GM18507 (cell line): Measurements from ENCODE around the gene TRAPPC6A.

Experiments
- DNase-seq: peaks from one replicate; pipeline ENCODE4 v3.0.0; 2011; ENCODE audit warnings: low read depth; ENCODE audit not compliant: insufficient read length; ENCODE audit errors: extremely low spot score
- FAIRE-seq: peaks from 2 replicates; lab custom pipeline; 2011; peaks lifted over from hg19 to GRCh38; lab: Jason Lieb, UNC

Gene TRAPPC6A

DNA sequence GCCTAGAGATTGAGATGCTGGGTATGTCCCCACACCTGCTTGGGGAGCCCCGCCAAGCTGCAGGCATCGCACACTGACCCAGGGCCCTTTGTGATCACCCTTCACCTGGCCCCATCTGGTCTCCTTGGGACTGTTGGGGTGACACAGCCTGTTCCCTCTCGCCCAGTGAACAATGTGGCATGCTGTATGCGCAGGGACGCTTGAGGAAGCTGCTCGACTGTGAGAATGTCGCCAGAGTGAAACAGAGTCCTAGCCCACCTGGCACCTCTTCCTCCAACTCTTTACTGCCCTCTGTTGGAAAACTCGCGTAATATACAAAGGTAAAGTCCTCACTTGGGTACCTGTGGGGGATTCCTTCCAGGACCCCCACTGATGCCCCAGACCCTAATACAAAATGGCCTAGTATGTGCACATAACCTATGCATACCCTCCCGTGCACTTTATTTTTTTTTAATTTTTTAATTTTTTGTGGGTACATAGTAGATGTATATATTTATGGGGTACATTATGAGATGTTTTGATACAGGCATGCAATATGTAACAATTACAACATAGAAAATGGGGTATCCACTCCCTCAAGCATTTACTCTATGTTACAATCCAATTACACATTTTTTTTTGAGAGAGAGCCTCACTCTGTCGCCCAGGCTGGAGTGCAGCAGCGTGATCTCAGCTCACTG is 9.5 kb upstream of the TRAPPC6A start:
- peak; percentile 47 for DNase-seq
- FAIRE-seq = peak; percentile 54

DNA sequence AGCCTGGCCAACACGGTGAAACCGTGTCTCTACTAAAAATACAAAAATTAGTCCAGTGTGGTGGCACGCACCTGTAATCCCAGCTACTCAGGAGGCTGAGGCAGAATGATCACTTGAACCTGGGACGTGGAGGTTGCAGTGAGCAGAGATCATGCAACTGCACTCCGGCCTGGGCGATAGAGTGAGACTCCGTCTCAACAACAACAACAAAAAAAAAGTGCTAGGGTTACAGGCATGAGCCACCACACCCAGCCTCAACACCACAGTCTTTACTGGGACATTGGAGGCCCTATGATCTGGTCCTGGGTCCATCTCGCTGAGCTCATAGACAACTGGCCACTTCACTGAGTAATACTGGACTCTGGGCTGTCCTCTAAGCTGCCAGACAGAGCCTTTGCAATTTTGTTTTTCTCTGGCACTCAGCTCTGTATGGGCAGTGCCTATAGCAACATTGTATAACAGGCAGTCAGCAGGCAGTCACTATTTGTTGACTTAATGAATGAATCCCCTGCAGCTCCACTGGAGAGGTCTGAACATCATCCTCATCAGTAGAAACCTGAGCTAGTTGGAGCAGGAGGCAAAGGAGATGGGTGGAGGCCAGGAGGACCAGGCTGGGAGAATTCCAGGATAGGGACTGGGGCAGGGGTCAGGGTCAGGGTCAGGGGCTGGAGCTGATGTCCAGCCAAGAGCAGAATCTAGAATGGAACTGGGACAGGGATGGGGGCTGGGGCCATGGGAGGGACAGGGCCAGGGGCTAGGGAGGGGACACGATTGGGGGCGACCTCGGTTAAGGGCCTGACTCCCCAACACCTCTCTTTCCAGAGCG is 8.7 kb upstream of the TRAPPC6A start:
- no peak for FAIRE-seq
- DNase-seq = no peak

DNA sequence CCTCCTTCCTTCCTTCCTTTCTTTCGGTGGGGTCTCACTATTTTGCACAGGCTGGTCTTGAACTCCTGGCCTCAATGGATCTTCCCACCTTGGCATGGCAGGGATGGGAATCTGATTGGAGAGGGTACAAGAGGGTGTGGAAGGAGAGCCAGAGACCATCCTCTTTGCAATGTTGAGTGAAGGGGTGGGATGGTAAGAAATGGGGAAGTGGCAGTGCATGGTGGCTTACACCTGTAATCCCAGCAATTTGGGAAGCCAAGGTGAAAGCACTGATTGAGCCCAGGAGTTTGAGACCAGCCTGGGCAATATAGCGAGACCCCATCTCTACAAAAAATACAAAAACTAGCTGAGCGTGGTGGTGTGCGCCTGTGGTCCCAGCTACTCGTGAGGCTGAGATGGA is 6.1 kb upstream of the TRAPPC6A start:
- no peak for DNase-seq
- FAIRE-seq = no peak

DNA sequence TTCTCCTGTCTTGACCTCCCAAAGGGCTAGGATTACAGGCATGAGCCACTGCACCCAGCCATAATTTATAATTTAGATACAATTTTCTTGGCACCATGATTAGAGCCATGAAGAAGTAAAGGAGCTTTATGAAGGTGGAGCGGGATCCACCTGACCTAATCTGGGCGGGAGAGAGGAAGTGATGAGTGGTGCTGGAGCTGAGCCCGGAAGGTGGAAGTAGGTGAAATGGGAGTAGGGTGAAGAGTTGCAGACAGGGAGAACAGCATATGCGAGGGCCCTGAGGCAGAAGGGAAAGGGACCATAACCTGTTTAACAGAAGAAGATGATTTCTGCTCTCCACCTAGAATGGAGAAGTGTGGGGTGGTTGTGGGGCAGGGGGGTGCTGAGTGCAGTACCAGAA is 4.7 kb upstream of the TRAPPC6A start:
- DNase-seq = no peak
- FAIRE-seq = no peak

DNA sequence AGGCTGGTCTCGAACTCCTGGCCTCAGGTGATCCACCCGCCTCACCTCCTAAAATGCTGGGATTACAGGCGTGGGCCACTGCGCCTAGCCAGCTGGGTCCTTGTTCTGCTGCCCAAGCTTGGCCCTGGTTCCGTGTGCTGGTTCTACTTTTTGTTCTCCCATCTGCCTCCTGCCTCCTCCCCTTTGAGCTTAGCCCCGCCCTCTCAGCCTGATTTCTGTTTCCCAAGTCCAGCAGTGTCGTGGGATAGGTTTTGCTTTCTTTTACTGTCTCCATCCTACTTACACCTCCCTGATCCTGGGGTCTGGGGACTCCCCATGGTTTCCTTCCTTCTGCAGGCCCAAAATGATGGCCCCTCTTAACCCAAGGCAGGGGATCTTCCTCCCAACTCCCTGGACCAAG is 2.9 kb upstream of the TRAPPC6A start:
- DNase-seq = no peak
- no peak for FAIRE-seq

DNA sequence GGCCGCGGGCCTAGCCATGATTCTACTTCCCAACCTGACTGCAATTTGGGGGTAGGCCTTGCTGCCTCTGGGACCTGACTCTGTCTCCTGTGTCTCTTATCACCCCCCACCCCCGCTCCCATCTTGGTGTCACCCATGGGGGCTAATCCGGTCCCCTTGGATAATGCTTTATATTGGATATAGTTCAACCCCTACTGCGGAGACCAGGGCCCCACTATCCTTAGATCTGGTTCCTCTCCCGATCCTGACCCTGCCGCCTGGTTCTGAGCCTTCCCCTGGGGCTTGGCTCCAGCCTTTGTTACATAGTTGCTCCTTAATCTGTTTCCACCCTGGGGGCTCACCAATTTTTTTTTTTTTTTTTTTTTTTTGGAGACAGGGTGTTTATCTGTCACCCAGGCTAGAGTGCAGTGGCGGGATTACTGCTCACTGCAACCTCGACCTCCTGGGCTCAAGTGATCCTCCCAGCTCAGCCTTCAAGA is 1.9 kb upstream of the TRAPPC6A start:
- FAIRE-seq (no peak), DNase-seq (no peak)

DNA sequence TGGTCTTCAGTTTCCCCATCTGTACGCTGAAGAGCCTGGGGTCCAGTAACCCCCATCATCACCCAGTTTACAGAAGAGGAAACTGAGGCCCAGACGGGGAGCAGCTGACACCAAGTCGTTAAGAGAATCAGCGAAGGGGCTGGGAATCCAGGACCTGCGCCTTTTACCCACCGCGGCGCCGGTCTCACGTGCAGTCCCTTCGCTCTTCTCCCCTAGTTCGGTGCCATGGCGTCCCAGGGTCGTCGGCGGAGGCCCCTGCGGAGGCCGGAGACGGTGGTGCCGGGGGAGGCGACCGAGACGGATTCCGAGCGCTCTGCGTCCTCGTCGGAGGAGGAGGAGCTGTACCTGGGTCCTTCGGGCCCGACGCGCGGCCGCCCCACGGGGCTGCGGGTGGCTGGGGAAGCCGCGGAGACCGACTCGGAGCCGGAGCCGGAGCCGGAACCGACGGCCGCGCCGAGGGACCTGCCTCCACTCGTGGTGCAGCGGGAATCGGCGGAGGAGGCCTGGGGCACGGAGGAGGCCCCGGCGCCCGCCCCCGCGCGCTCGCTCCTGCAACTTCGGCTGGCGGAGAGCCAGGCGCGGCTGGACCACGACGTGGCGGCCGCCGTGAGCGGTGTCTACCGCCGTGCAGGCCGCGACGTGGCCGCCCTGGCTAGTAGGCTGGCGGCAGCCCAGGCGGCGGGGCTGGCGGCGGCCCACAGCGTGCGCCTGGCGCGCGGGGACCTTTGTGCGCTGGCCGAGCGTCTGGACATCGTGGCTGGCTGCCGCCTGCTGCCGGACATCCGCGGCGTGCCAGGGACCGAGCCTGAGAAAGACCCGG is 1.2 kb upstream of the TRAPPC6A start:
- DNase-seq (no peak), FAIRE-seq (no peak)

DNA sequence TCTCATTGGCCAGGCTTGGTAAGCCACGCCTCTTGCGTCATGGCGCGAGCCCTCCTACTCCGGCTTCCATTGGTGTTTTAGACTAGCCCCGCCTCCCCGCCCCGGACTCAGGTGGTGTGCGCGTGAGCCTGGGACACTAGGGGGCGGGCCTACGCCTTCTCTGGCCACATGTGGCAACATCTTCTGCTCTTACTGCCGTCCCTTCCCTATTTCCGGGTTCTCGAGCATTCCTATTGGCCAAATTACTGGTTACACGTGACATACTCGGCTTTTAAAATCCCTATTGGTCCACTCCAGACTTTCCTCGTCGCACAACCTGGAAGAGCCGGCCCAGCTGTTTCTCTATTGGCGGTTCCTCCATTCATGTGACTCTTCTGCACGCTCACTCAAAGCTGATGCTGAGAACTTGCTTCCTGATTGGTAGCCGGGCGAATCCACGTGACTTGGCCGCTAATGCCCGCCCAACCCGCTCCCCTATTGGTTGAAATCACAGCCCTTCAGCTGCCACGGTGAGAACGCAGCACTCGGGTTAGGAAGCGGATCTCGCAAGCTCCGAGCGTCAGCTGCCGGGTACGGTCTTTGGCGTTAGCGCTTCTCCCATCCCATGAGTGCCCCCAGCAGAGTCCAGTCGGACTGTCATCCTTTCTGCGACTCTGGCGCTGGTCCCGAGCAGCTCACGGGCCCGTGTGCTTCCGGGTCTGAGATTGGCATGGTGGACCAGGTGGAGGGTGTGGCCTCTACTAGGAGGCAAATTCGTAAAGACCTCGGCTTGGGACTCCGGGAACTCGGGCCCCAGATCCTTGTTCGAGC is 430 bp upstream of the TRAPPC6A start, which contains the start of gene BLOC1S3:
Gene BLOC1S3, plus strand, starts transcription at position 523 of the 810 bp plus-strand sequence. CDS start 513 bp downstream, outside the sequence.
- DNase-seq = peak; percentile 94
- peak; percentile 99 for FAIRE-seq

DNA sequence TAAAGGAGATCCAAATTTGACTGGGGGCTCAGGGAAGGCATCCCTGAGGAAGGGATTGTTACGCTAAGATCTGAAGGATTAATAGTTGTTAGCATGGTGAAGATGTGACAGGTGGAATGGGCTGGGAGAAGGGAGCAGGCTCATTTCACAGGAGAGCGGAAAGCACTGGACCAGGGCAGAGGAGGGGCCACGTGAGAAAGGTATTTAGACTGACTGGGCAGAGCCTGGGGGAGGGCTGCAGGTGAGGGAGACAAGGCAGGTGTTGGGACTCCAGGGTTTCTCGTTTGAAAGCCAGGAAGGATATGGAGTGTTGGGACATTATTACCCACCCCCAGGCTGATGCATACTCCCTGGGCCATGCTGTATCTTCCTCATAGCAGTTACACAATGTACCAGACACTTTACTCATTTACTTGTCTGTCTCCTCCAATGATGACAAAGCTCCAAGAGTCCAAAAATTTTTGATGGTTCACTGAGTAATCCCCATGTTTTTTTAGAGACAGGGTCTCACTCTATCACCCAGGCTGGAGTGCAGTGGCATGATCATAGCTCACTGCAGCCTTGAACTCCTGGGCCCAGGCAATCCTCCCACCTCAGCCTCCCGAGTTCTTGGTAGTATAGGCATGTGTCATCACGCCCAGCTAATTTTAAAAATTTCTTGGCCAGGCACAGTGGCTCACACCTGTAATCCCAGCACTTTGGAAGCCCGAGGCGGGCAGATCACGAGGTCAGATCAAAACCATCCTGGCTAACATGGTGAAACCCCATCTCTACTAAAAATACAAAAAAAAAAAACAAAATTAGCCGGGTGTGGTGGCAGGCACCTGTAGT is 2.3 kb downstream of the TRAPPC6A start:
- FAIRE-seq (no peak), DNase-seq (no peak)

DNA sequence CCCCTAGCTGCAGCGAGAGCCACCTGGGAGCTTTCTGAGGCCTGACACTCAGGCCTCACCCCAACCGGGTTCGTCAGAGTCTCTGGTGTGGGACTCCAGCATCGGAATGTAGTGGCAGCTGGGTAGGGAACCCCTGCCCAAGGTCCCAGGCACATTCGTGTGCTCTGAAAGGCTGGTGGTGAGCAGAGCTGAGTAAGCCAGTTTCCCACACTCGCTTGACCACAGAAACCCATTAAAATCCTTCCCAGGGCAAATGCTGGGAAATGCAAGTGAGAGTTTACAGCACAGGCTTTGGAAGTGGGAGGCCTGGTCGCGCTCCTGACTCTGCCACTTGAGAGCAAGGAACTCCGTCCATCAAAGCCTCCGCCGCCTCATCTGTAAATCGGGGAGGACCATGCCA is 4.2 kb downstream of the TRAPPC6A start:
- FAIRE-seq (no peak), DNase-seq (no peak)

DNA sequence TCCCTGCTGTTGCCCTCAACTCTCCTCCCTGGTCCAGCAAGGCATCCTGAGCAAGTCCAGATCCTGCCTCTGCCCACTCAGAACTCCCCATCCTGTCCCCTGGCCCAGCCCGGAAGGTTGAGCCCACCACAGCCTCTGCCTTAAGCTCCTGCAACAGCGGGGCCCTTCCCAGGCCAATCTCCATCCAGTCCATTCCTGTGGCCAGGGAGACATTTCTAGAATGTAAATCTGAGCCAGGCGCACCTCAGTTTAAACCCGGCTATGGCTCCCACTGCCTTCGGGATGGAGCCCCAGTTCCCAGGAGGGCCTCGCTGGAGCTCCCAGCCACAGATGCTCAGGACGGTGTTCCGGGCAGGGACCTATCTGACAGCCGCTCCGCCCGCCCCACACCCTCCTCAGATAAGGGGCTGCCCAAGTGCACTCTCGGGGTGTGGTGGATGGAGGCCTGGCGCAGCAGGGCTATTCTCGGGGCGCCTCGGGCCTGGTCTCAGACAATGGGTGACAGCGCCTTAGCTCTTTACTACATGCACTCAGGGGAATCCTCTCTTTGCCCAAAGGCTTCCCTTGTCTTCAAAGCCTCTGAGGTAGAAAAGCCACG is 5.3 kb downstream of the TRAPPC6A start:
- DNase-seq (no peak), FAIRE-seq (no peak)

DNA sequence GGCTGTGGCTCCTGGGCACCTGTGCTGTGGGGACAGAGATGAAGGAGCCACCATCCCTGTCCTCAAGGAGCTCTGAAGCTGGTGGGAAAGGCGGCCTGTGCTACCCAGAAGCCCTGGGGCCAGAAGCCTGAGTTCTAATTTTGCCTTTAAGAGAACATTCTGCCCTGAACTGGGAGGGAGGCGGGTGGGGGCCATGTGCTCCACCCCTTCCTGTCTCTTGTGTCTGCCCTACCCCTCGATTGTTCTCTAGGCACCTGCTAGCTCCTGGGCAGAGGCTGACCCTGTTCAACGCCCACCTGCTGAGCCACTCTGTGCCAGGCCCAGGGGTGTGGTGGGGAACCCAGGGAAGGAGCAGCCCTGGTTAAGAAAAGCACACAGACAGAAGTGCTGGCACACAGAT is 5.9 kb downstream of the TRAPPC6A start:
- no peak for FAIRE-seq
- no peak for DNase-seq

DNA sequence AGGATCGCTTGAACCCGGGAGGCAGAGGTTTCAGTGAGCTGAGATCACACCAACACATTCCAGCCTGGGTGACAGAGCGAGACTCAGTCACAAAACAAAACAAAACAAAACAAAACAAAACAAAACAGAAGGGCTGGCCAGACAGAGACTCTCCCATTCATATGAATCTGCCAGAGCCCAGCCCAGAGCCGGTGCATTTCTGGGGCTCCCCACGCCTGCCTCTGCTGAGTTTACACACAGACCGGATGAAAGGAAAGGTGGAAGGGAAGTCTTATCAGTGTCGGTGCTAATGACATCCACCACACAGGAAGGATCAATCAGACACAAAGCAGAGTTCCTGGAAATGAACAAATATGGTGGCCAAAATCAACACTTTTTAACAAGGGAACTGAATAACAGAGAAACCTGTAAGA is 6.8 kb downstream of the TRAPPC6A start:
- FAIRE-seq (no peak), DNase-seq (no peak)

DNA sequence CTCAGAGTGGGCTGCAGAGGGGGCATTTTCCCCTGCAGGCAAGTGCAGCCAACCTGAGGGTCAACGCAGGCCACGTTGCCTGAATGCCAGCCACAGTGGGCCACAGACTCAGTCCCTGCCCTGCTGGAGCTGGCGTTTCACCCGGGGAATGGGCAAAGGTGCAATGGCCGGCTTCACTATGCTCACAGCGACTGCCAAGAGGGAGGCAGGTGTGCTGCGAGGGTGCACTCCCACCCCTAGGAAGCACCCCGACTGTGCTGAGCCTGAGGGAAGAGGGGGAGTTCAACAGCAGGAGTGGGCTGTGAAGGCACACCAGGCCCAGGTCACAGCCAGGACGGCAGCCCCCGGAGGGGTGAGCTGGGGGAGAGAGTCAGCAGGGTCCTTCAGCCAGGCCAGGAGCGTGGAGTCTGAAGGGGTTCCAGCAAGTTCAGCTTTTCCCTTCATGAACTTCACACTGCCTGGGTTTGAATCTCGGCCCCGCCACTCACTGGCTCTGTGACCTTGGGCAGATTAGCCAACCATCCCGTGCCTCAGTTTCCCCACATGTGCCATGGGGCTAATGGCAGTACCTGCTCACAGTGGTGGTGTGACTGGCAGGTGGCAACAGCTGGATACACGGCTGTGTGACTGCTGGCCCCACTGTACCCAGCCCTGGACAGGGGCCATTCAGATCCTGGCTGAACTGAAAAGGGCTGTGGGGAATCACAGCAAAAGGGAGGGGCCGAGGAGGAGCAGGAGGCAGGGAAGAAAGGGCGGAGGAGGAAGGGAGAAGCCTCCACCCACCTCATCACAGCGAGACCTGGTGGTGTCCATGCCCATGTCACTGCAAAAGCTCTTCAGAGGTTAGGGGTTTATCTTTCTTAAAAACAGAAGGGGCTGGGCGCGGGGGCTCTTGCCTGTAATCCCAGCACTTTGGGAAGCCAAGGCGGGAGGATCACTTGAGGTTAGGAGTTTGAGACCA is 7.6 kb downstream of the TRAPPC6A start:
- DNase-seq = no peak
- no peak for FAIRE-seq

DNA sequence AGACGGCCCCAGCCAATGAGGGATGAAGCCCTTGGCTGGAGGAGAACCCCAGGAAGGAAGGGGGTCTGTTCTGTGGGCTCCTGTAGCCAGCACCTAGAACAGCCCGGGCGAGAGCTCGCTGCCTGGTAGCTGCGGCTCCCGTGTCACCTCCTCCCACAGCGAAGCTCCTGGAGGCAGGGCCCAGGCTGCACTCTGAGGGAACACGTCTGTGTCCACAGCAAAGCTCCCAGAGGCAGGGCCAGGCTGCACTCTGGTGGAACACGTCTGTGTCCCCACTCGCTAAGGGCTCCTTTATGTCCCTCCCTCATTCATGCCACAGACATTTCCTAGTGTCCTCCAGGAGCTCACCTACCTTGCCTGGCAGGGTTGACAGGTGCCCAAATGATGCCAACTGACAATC is 8.4 kb downstream of the TRAPPC6A start:
- FAIRE-seq (no peak), DNase-seq (no peak)

DNA sequence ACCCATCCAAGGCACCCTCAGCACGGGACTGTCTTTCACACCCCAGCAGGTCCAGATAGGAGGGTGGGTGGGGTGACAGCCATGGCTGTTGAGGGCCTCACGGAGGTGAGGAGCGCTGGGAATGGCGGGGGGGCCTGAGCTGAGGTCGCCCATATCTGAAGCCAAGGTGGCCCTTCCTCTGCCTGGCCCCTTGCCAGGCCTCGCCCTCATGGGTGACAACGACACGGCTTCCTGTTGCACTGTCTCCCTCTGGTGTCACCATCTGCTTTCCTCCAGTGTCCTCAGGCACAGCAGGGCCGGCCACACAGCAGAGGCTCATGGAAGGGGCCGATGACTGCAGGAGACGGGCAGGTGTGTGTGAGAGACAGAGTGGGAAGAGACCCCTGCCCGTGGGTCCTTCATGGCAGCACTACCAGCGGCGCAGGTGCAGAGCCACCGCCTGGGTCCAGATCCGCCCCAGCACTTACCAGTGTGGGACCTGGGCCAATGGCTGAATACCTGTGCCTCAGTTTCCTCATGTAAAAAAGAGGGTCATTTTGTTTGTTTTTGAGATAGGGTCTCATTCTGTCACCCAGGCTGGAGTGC is 9.2 kb downstream of the TRAPPC6A start:
- DNase-seq = no peak
- no peak for FAIRE-seq
